Astrocyte of the spinal cord (primary cell): ENCODE data around the gene ALMS1.
"Not testable (repeated sequence)": the region's sequence is repeated elsewhere in the genome, so short reads cannot be mapped to it uniquely, and the experiment has no call there.

Experiments
- DNase-seq: peaks from one replicate; pipeline ENCODE4 v3.0.0; 2011; ENCODE audit warnings: low read depth, low spot score
- H3K4me3 ChIP-seq: 2 replicates; pipeline ENCODE4 v1.5.1; 2011; ENCODE audit warnings: low read depth, mild to moderate bottlenecking, low read length, moderate library complexity
- CTCF ChIP-seq: IDR thresholded peaks from 2 replicates; pipeline ENCODE4 v1.5.1; 2012; ENCODE audit warnings: low read depth, mild to moderate bottlenecking, low read length, inconsistent platforms
- in situ Hi-C: cut with HindIII; loops from 2 replicates; pipeline ENCODE4 v1.10.0; 2017; ENCODE audit warnings: low sequenced_read_pairs

Gene ALMS1

GRCh38 chr2:73630662-73631266 lies 245.1 kb downstream of the ALMS1 start:
- DNase-seq, in situ Hi-C loops: not testable (repeated sequence)
- peak; percentile 61 for TF ChIP-seq CTCF

GRCh38 chr2:73636977-73637376 lies 251.3 kb downstream of the ALMS1 start:
- H3K4me3 ChIP-seq, in situ Hi-C loops, DNase-seq: not testable (repeated sequence)

More at GRCh38 chr2:73630662-73631266, 245.1 kb downstream of the ALMS1 start:
- not testable (repeated sequence) for H3K4me3 ChIP-seq

GRCh38 chr2:73638429-73638828 lies 252.8 kb downstream of the ALMS1 start:
- no peak for DNase-seq
- H3K4me3 ChIP-seq: no peak overlapping the region
- in situ Hi-C loops: no loop called here
- TF ChIP-seq CTCF: no peak

GRCh38 chr2:73640511-73640911 lies 254.9 kb downstream of the ALMS1 start:
- in situ Hi-C loops: no loop called here
- DNase-seq: no peak
- no peak for TF ChIP-seq CTCF
- H3K4me3 ChIP-seq: no peak overlapping the region

- no peak for DNase-seq
- H3K4me3 ChIP-seq: no peak overlapping the region
- no peak for TF ChIP-seq CTCF
- in situ Hi-C loops: no loop called here
Measured at GRCh38 chr2:73640946-73641766, 255.5 kb downstream of the ALMS1 start.

- no peak for DNase-seq
- in situ Hi-C loops: no loop called here
- H3K4me3 ChIP-seq: no peak overlapping the region
- no peak for TF ChIP-seq CTCF
Measured at GRCh38 chr2:73641767-73642062, 256.1 kb downstream of the ALMS1 start.

- no peak for TF ChIP-seq CTCF
- in situ Hi-C loops: no loop called here
- H3K4me3 ChIP-seq: no peak within 1 kb of the TSS
- no peak for DNase-seq
Measured at GRCh38 chr2:73642338-73643018, 256.8 kb downstream of the ALMS1 start, which contains the start of gene NAT8. TSS of gene NAT8 (minus strand) at chr2:73642422. CDS start at chr2:73641628, 794 bp downstream.

- in situ Hi-C loops, H3K4me3 ChIP-seq, DNase-seq: not testable (repeated sequence)
Measured at GRCh38 chr2:73647690-73648089, 262.1 kb downstream of the ALMS1 start.
